ENCODE measurements around the gene SEC31B.

DNA sequence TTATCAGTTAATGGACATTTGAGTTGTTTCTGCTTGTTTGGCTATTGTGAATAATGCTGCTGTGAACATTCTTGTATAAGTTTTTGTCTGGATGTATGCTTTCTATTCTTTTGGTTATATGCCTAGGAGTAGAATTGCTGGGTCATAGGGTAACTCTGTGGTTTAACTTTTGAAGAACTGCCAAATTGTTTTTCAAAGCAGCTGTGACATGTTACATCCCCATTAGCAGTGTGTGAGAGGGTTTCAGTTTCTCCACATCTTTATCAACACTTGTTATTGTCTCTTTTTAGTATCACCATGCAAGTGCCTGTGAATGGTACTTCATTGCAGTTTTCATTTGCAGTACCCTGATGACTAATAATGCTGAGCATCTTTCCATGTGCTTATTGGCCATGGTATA lies 12.1 kb upstream of the SEC31B start:
- TF ChIP-seq, protein P1, sequence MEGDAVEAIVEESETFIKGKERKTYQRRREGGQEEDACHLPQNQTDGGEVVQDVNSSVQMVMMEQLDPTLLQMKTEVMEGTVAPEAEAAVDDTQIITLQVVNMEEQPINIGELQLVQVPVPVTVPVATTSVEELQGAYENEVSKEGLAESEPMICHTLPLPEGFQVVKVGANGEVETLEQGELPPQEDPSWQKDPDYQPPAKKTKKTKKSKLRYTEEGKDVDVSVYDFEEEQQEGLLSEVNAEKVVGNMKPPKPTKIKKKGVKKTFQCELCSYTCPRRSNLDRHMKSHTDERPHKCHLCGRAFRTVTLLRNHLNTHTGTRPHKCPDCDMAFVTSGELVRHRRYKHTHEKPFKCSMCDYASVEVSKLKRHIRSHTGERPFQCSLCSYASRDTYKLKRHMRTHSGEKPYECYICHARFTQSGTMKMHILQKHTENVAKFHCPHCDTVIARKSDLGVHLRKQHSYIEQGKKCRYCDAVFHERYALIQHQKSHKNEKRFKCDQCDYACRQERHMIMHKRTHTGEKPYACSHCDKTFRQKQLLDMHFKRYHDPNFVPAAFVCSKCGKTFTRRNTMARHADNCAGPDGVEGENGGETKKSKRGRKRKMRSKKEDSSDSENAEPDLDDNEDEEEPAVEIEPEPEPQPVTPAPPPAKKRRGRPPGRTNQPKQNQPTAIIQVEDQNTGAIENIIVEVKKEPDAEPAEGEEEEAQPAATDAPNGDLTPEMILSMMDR (conservative IDR thresholded peaks at IDR 0.05 in 1 of 2, IDR thresholded peaks at IDR 0.05 in 1 of 2; ENCODE audit: extremely low read depth in 1 of 2, insufficient read depth in 1 of 2, low read depth in 1 of 2, low read length in 2 of 2): no peak
- no peak for TF ChIP-seq EZH2 (IDR thresholded peaks at IDR 0.05; ENCODE audit: borderline replicate concordance, low read length)

Data from mammary epithelial cell (primary cell).